ENCODE results near the gene PRKCQ.

Gene PRKCQ

DNA sequence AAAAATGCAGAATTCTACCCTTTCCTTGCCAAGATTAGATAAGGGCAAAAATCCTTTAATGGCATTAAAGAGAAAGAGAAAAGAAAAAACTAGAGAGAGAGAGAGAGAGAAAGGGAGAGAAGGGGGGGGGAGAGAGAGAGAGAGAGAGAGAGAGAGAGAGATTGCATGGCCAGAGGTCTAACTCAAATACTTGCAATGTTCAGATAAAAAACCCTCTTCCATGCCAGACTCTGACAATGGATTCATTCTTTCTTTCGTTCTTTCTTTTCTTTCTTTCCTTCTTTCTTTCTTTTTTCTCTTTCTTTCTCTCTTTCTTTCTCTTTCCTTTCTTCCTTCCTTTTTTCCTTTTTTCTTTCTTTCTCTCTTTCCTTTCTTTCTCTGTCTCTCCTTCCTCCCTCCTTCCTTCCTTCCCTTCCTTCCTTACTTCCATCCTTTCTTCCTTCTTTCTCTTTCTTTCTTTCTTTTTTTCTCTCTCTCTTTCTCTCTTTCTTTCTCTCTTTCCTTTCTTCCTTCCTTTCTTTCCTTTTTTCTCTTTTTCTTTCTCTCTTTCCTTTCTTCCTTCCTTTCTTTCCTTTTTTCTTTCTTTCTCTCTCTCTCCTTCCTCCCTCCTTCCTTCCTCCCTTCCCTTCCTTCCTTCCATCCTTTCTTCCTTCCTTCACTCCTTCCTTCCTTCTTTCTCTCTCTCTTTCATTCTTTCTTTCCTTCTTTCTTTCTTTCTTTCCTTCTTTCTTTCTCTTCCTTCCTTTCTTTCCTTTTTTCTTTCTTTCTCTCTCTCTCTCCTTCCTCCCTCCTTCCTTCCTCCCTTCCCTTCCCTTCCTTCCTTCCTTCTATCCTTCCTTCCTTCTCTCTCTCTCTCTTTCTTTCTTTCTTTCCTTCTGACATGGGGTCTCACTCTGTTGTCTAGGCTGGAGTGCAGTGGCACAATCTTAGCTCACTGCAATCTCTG lies 175.7 kb downstream of the PRKCQ start:
- DNase-seq = no peak

DNA sequence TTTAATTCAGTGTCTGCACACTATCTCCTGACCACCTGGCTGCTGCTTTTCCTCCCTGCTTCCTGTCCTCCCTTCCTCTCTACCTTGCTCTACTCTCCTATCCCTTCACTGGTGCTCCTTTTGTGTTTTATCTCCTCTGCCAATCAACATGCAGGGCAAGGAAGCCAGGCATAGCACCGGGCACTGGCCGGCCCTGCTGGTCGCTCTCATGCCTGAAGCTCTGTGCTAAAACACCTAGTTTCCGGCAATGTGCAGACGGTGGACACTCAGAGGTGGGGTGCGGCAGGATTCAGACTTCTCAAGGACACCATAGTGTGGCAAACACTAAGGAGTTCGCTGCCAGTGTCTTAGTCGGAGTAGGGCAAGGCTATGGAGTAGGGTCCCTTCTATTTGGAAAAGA lies 177.1 kb downstream of the PRKCQ start:
- DNase-seq = no peak

GRCh38 chr10:6402349-6402709 lies 177.7 kb downstream of the PRKCQ start:
- no peak for DNase-seq

DNA sequence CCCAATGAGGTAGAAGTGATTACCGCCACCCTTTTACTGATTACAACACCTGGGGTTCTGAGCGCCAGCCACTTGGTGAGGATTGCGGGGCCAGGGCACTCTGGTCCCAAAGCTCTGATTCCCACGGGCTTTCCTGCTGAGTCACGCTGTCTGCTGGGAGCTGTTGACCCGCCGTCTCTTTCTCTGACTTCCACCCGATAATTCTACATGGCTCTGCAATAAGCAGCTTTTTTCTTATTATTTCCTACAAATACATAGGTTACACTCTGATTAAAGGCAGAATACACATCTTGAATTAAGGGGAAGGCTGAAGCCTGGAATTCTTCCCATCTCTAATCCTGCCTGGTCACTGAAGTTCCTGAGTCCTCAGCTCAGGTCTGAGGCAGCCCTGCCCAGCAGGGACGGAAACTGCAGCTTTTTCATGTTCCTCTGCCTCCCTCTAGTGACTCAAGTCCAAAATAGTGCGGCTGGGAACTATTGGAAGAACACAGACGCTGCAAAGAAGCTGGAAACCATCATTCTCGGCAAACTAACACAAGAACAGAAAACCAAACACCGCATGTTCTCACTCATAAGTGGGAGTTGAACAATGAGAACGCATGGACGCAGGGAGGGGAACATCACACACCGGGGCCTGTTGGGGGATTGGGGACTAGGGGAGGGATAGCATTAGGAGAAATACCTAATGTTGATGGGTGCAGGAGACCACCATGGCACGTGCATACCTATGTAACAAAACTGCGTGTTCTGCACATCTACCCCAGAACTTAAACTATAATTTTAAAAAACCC lies 178.3 kb downstream of the PRKCQ start:
- peak; percentile 86 for DNase-seq

- no peak for DNase-seq
These were observed 179.1 kb downstream of the PRKCQ start for GRCh38 chr10:6400821-6401465.

DNA sequence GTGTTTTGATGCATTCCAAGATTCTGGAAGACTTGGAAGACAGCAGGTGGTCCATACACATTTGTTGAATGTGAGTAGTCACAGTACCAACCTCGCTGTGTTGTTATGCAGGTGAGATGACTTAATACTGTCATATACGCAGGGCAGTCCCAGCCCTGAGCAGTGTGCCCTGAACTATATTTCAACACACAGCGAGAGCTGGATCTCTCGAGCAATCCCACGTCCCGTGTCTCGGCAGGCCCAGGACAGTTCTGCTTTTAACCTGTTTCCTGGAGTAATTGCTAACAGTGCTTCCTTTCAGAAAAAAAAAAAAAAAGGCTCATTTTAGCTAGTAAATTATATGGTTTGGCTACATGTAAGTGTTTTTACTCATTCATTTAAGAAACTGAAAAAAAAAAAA lies 179.7 kb downstream of the PRKCQ start:
- no peak for DNase-seq

DNA sequence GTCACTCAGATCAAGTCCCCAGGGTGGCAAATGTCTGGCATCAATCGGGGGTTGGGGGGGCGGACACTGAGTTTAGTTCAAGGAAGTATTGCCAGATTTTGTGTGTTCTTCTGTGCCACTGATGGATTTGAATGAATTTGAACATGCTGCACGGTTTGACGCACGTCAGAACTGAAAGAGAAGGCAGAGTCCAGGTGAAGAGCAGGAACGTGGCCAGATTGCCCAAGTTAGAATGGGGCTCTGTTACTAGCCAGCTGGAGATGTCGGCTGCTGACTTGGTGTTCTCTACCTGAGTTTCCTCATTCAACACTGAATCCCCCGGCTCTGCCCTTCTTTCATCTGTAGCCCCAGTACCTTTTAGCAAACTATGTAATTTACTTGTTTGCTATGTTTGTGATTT lies 180.2 kb downstream of the PRKCQ start:
- DNase-seq = no peak

DNA sequence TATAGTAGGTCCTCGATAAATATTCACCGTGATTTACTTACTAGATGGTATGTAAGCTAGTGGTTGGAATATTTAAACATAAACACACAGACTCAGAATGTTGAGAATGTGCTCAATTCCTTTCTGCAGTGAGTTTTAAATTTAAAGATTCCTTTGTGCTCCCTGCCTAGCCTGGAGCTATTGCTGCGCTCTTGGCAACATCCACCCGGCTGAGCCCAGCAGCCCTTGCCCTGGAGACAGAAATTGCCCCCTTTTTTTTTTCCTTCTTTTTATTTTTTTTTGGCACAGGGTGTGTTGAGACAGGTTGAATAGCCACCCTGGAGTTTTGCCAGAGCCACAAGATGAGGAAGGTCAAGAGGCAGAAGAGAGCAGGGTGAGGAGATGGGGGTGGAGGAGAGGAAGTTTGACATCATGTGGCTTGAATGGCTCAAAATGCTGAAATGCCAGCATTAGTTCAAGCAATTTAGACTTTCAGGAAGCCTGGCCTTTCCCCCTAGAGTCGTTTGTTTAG lies 180.8 kb downstream of the PRKCQ start:
- DNase-seq = peak; percentile 65

GRCh38 chr10:6398399-6398798 lies 181.7 kb downstream of the PRKCQ start:
- DNase-seq = no peak

DNA sequence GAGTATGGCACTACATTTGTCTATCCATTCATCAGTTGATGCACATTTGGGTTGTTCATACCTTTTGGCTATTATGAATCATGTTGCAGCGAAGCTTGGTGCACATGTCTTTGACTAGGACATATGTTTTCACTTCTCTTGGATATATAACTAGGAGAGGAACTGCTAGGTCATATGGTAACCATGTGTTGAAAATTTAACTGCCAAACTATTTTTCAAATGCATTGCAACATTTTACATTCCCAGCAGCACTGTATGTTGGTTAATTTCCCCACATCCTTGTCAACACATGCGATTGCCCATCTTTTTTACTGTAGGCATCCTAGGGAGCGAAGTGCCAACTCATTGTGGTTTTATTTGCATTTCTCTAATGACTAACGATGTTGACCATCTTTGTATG lies 183.4 kb downstream of the PRKCQ start:
- peak; percentile 75 for DNase-seq

- DNase-seq = no peak
These were observed 183.8 kb downstream of the PRKCQ start for GRCh38 chr10:6396226-6396625.

- DNase-seq = no peak
These were observed 184.5 kb downstream of the PRKCQ start for GRCh38 chr10:6395606-6396005.

DNA sequence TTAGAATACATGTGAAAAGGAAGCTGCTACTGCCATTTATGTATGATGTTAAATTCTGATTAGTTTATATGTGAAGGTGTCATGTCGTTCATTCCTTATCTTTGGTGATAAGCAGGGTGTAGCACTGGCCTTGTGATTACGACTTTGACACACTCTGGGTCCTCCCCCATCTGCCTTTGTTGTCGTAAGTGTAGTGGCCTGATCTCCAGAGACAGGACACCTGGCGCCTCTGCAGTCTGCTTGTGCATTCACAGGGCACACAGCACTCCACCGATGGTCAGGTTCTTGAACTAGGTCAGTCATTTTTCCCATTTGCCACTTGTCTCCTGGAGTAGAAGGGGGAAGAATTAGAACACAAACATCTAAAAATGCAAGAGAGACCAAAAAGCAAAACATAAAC lies 186.0 kb downstream of the PRKCQ start:
- no peak for DNase-seq

DNA sequence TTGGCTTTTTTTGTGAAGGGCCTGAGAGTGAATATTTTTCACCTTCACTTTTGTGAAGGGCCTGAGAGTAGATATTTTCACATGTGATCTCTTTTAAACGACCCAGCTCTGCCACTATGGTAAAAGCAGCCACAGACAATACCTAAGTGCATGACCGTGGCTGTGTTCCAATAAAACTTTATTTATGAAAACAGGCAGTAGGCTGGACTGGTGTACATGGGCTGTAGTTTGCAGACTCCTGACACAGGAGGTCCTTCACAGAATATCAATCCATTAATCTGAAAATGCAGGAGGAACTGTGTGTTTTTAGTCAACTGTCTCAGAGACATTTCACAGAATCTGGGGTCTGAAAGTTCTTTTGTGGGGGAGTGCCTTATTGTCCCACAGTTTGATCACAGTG lies 186.9 kb downstream of the PRKCQ start:
- DNase-seq = no peak

GRCh38 chr10:6390213-6390845 lies 189.7 kb downstream of the PRKCQ start:
- DNase-seq = no peak

GRCh38 chr10:6388261-6388893 lies 191.7 kb downstream of the PRKCQ start:
- DNase-seq = no peak

GRCh38 chr10:6386960-6387359 lies 193.1 kb downstream of the PRKCQ start:
- DNase-seq = no peak

DNA sequence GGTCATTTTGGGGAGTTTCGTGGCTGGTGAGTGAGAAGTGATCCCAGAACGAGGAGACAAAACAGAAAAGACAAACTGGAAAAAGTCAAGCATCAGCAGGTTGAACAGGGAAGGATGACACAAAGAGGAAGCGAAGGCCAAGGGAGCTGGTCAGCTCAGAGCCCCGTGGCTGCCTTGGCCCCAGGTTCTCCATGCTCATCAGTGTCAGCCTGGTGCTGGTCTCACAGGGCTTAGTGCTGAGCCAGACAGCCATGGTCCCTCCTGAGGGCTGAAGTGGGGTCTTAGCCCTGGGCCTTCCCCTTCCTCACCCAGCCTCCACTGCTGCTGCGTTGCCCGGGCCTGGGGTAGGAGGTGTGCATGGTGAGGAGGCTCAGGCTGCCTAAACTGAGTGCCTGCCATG lies 193.7 kb downstream of the PRKCQ start:
- no peak for DNase-seq

DNA sequence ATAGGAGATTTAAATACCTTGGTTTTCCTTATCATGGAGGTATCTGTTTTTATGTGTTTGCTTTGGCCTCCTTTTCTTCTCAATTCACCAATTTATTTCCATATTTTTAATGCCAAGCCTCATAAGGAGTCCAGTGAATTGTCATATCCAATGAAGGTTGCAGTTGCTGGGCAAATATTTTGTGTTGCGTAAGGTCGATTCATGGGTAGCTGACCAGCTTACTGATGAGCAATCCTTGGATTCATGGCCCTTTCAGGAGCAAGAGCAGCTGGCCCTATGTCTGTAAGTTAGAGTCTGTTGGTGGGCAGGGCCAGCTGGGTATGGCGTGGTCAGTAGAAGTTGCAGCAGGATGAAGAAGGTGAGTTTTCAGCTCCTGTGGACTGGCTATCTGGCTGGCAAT lies 194.4 kb downstream of the PRKCQ start:
- DNase-seq = no peak

- no peak for DNase-seq
These were observed 195.2 kb downstream of the PRKCQ start for GRCh38 chr10:6384847-6385246.

- DNase-seq = no peak
These were observed 196.0 kb downstream of the PRKCQ start for GRCh38 chr10:6384031-6384430.

Measured in fibroblast of skin of back (primary cell).